Astrocyte (in vitro differentiated cells and primary cell): Measurements from ENCODE around the gene CNKSR2.

Experiments
- EZH2 ChIP-seq: IDR thresholded peaks from 2 replicates; pipeline ENCODE4 v1.6.1; 2012; ENCODE audit warnings: mild to moderate bottlenecking, low read length, inconsistent platforms; ENCODE audit not compliant: insufficient read depth
- TF ChIP-seq, protein P1 (sequence below): IDR thresholded peaks from 2 replicates; pipeline ENCODE4 v1.5.1; 2011; ENCODE audit warnings: low read depth, mild to moderate bottlenecking, inconsistent platforms, low read length, moderate library complexity; ENCODE audit not compliant: insufficient read depth

DNA sequence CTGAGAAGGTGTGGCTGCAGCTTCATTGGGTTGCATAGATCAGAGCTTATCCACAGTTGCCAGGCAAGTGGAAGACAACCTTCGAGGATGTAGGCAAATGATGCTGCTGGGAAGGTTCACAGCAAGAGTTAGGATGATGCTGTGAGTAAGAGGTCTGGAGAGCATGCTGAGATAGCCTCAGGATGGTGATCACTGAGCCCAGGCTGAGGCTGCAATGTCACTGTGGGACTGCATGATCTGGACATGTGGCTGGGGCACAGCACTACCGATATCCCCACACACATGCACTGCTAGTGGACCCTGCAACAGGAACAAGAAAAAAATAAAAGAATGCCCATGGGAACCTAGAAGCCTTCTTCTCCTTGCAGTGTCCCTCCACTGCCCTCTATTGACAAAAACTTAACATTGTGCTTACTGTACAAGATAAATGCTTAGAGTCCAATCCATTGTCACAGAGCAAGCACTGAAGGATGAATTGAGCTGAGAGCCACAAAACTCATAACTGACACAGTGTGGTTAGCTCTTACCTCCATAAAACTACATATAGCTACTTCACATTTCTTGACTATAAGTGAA, 105.6 kb downstream of the CNKSR2 start:
- no peak for TF ChIP-seq EZH2
- TF ChIP-seq, protein P1, sequence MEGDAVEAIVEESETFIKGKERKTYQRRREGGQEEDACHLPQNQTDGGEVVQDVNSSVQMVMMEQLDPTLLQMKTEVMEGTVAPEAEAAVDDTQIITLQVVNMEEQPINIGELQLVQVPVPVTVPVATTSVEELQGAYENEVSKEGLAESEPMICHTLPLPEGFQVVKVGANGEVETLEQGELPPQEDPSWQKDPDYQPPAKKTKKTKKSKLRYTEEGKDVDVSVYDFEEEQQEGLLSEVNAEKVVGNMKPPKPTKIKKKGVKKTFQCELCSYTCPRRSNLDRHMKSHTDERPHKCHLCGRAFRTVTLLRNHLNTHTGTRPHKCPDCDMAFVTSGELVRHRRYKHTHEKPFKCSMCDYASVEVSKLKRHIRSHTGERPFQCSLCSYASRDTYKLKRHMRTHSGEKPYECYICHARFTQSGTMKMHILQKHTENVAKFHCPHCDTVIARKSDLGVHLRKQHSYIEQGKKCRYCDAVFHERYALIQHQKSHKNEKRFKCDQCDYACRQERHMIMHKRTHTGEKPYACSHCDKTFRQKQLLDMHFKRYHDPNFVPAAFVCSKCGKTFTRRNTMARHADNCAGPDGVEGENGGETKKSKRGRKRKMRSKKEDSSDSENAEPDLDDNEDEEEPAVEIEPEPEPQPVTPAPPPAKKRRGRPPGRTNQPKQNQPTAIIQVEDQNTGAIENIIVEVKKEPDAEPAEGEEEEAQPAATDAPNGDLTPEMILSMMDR: peak; percentile 60
